CD14-positive monocyte (primary cell): ENCODE data around the gene REXO2. TPM values are rescaled to one million over a fixed set of nuclear protein-coding genes. Genes with fewer than 3 reads are reported as not detected.

ENCODE experiments used
- DNase-seq, 3 donors: peaks; one replicate each; pipeline ENCODE4 v3.0.0-alpha.2; 2011 to 2022
- H2AFZ ChIP-seq: 2 replicates; pipeline ENCODE4 v1.6.0; 2012; ENCODE audit warnings: mild to moderate bottlenecking, low read depth, low read length, inconsistent platforms; ENCODE audit not compliant: insufficient read depth, poor library complexity, severe bottlenecking
- H3K27ac ChIP-seq, 2 donors: 1 replicate in 1 of 2; 2 replicates in 1 of 2; pipeline ENCODE4 v1.5.1; 2012 to 2013; ENCODE audit warnings: low read length in 2 of 2, control low read depth in 1 of 2, inconsistent platforms in 1 of 2, low read depth in 1 of 2, mild to moderate bottlenecking in 1 of 2
- H3K27me3 ChIP-seq, 2 donors: one replicate each; pipeline versions ENCODE4 v1.6.0 to v1.6.1; 2011 to 2013; ENCODE audit warnings: low read length in 2 of 2; ENCODE audit not compliant: control insufficient read depth in 2 of 2, insufficient read depth in 2 of 2
- H3K36me3 ChIP-seq, 2 donors: replicated peaks in 1 of 2; 1 replicate in 1 of 2; 2 replicates in 1 of 2; pipeline versions ENCODE4 v1.5.1 to v1.6.1; 2012 to 2013; ENCODE audit warnings: low read length in 2 of 2, control low read depth in 1 of 2, inconsistent platforms in 1 of 2, mild to moderate bottlenecking in 1 of 2; ENCODE audit not compliant: insufficient read depth in 2 of 2, control insufficient read depth in 1 of 2
- H3K4me1 ChIP-seq, 2 donors: 1 replicate in 1 of 2; 2 replicates in 1 of 2; pipeline versions ENCODE4 v1.5.1 to v1.6.1; 2012 to 2013; ENCODE audit warnings: low read length in 2 of 2, control low read depth in 1 of 2, inconsistent platforms in 1 of 2, mild to moderate bottlenecking in 1 of 2, moderate library complexity in 1 of 2; ENCODE audit not compliant: insufficient read depth in 2 of 2, control insufficient read depth in 1 of 2
- H3K4me2 ChIP-seq: replicated peaks from 2 replicates; pipeline ENCODE3; 2012; ENCODE audit warnings: low read length, moderate library complexity, mild to moderate bottlenecking; ENCODE audit not compliant: poor library complexity, severe bottlenecking; ENCODE audit errors: extremely low read depth
- H3K4me3 ChIP-seq, 3 experiments: fragments of 200-600 bp in 1 of 3; sonication (generic) in 1 of 3; replicated peaks in 1 of 3; 1 replicate in 2 of 3; 2 replicates in 1 of 3; pipeline ENCODE4 v1.5.1; 2011 to 2013; ENCODE audit warnings: low read length in 3 of 3, mild to moderate bottlenecking in 3 of 3, control low read depth in 2 of 3, low read depth in 2 of 3, inconsistent platforms in 1 of 3, moderate library complexity in 1 of 3
- H3K79me2 ChIP-seq: 2 replicates; pipeline ENCODE4 v1.6.0; 2012; ENCODE audit warnings: mild to moderate bottlenecking, control low read depth, inconsistent platforms, low read length, moderate library complexity; ENCODE audit not compliant: insufficient read depth
- H3K9ac ChIP-seq: 2 replicates; pipeline ENCODE4 v1.6.0; 2017; ENCODE audit warnings: low read length, mild to moderate bottlenecking; ENCODE audit not compliant: insufficient read depth, poor library complexity, severe bottlenecking
- H3K9me3 ChIP-seq, 2 donors: replicated peaks in 1 of 2; 1 replicate in 1 of 2; 2 replicates in 1 of 2; pipeline versions ENCODE4 v1.5.1 to v1.6.1; 2012 to 2013; ENCODE audit warnings: low read length in 2 of 2, control low read depth in 1 of 2; ENCODE audit not compliant: control insufficient read depth in 1 of 2, insufficient read depth in 1 of 2
- H4K20me1 ChIP-seq: 2 replicates; pipeline ENCODE4 v1.6.0; 2012; ENCODE audit warnings: mild to moderate bottlenecking, low read length, control low read depth, moderate library complexity; ENCODE audit not compliant: insufficient read depth
- H3K27ac Mint-ChIP-seq, 7 donors: one replicate each; pipeline ENCODE4 v1.8.0; 2020; ENCODE audit warnings: mild to moderate bottlenecking in 7 of 7, mixed read lengths in 7 of 7, moderate library complexity in 6 of 7, inconsistent platforms in 2 of 7
- H3K27me3 Mint-ChIP-seq, 3 donors: one replicate each; pipeline ENCODE4 v1.8.0; 2021 to 2022; ENCODE audit warnings: low read depth in 3 of 3, mild to moderate bottlenecking in 3 of 3, mixed read lengths in 3 of 3, moderate library complexity in 3 of 3, inconsistent platforms in 1 of 3
- H3K36me3 Mint-ChIP-seq, 2 donors: one replicate each; pipeline ENCODE4 v1.8.0; 2020; ENCODE audit warnings: mixed read lengths in 2 of 2, inconsistent platforms in 1 of 2, mild to moderate bottlenecking in 1 of 2
- H3K4me1 Mint-ChIP-seq: one replicate; pipeline ENCODE4 v1.8.0; 2020; ENCODE audit warnings: mild to moderate bottlenecking, mixed read lengths
- H3K4me3 Mint-ChIP-seq, 2 donors: one replicate each; pipeline ENCODE4 v1.8.0; 2020; ENCODE audit warnings: mild to moderate bottlenecking in 2 of 2, mixed read lengths in 2 of 2, moderate library complexity in 1 of 2
- H3K9me3 Mint-ChIP-seq, 7 donors: one replicate each; pipeline ENCODE4 v1.8.0; 2020 to 2022; ENCODE audit warnings: mixed read lengths in 7 of 7, mild to moderate bottlenecking in 6 of 7, moderate library complexity in 6 of 7, inconsistent platforms in 2 of 7
- CTCF ChIP-seq: fragments of 200-600 bp; IDR thresholded peaks from one replicate; pipeline ENCODE4 v1.8.0; 2022; ENCODE audit warnings: antibody characterized with exemption, mild to moderate bottlenecking
- WGBS: methylation state at CpG from one replicate; pipeline ENCODE4 v1.1.5; 2013; ENCODE audit warnings: missing lambda C conversion rate; ENCODE audit not compliant: insufficient coverage; 5-methylcytosine and 5-hydroxymethylcytosine counted together
- intact Hi-C, 2 donors: fragments of 100-400 bp; cut with micrococcal nuclease; formaldehyde crosslinking; loops; one replicate each; pipeline versions ENCODE4 v1.15.0 to v1.15.1; 2023
- polyA plus RNA-seq, 3 donors: library from polyadenylated mRNA; depleted of rRNA in 1 of 3; unstranded in 2 of 3; stranded (reverse) in 1 of 3; fragments of 300-500 nt in 2 of 3; fragments of >200 nt in 1 of 3; fragmentation: Illumina TruSeq in 2 of 3; gene quantifications; 1 replicate in 2 of 3; 2 replicates in 1 of 3; pipeline ENCODE4 v1.2.3, GENCODE V29; 2012 to 2021

Gene REXO2
- polyA plus RNA-seq, 3 donors: 18.0 to 22.5 (median 22.2) TPM

GRCh38 chr11:114399490-114400215, 39.6 kb upstream of the REXO2 start:
- peak overlapping the region; percentile 96 for H3K9ac ChIP-seq
- Mint-ChIP-seq H3K9me3 (no peaks in the 10 kb centered on the region), H3K4me1 (peaks cover 42% of the 10 kb centered on the region), H3K27me3 (peaks cover 0 to 2% (median 0%) of the 10 kb centered on the region in 3 donors), H3K4me3 (peak overlapping the region; percentile 91 to 96), H3K36me3 (peaks cover 13 to 22% of the 10 kb centered on the region in 2 donors), H3K27ac (peak overlapping the region; percentile 99 to 100 (median 100))
- peaks cover 26 to 45% of the 10 kb centered on the region in 2 donors for H3K4me1 ChIP-seq
- peaks cover 58% of the 10 kb centered on the region for H3K79me2 ChIP-seq
- H3K27me3 ChIP-seq: no peaks in the 10 kb centered on the region
- H4K20me1 ChIP-seq: no peaks in the 10 kb centered on the region
- 5% methylated on average over 21 of the region's 29 CpGs for WGBS
- peak overlapping the region; percentile 83 for H2AFZ ChIP-seq
- TF ChIP-seq CTCF: no peak
- peaks cover 4 to 22% of the 10 kb centered on the region in 2 donors for H3K36me3 ChIP-seq
- H3K27ac ChIP-seq: peak overlapping the region; percentile 99
- intact Hi-C loops: loop anchor here in 1 of 2 donors (2.0 to 10.0 kb wide), 2 partner anchors 39 to 525 kb away; partner anchors contain the start of genes REXO2 and USP28
- H3K9me3 ChIP-seq: no peaks in the 10 kb centered on the region
- peak overlapping the region; percentile 76 for H3K4me2 ChIP-seq
- no peak for DNase-seq
- peak overlapping the region; percentile 77 to 90 (median 85) for H3K4me3 ChIP-seq

GRCh38 chr11:114400216-114400914, 38.9 kb upstream of the REXO2 start, which contains the start of the genes C11orf71 and RBM7:
C11orf71 (minus strand) TSS chr11:114400511; CDS start chr11:114400331, 180 bp downstream.
RBM7 (plus strand) TSS chr11:114400666; CDS start chr11:114400672, 6 bp downstream.
- H3K36me3 Mint-ChIP-seq: peaks cover 19 to 27% of the 10 kb centered on the region in 2 donors
- peak within 1 kb of the TSS; percentile 96 for H3K9ac ChIP-seq
- peak within 1 kb of the TSS; percentile 83 for H2AFZ ChIP-seq
- peaks cover 65% of the 10 kb centered on the region for H3K79me2 ChIP-seq
- peak within 1 kb of the TSS; percentile 76 for H3K4me2 ChIP-seq
- peaks cover 42% of the 10 kb centered on the region for H3K4me1 Mint-ChIP-seq
- WGBS: under 1% methylated on average over 65 of the region's 65 CpGs
- peak within 1 kb of the TSS; percentile 99 for H3K27ac ChIP-seq
- H3K9me3 Mint-ChIP-seq: no peaks in the 10 kb centered on the region
- H3K4me3 Mint-ChIP-seq: peak within 1 kb of the TSS; percentile 91 to 96
- H3K4me1 ChIP-seq: peaks cover 26 to 45% of the 10 kb centered on the region in 2 donors
- peaks cover 7 to 29% of the 10 kb centered on the region in 2 donors for H3K36me3 ChIP-seq
- no peaks in the 10 kb centered on the region for H3K27me3 Mint-ChIP-seq
- peak; percentile 99 for DNase-seq
- intact Hi-C loops: loop anchor here in 1 of 2 donors (10.0 kb wide), 1 partner anchor 526 kb away; the partner anchor contains the start of gene USP28
- H3K4me3 ChIP-seq: peak within 1 kb of the TSS; percentile 77 to 90 (median 85)
- H3K27ac Mint-ChIP-seq: peak within 1 kb of the TSS; percentile 99 to 100 (median 100)
- no peaks in the 10 kb centered on the region for H3K9me3 ChIP-seq
- no peak for TF ChIP-seq CTCF
- H3K27me3 ChIP-seq: no peaks in the 10 kb centered on the region
- H4K20me1 ChIP-seq: peaks cover 4% of the 10 kb centered on the region
